ENCODE data around the gene CKAP4. TPM values are rescaled to one million over a fixed set of nuclear protein-coding genes. Genes with fewer than 3 reads are reported as not detected.

The CKAP4 gene
- total and polyA plus RNA-seq, 2 donors (not counting 1 experiment from before 2014, with no cell fraction given) = 7.4 to 29.2 TPM

DNA sequence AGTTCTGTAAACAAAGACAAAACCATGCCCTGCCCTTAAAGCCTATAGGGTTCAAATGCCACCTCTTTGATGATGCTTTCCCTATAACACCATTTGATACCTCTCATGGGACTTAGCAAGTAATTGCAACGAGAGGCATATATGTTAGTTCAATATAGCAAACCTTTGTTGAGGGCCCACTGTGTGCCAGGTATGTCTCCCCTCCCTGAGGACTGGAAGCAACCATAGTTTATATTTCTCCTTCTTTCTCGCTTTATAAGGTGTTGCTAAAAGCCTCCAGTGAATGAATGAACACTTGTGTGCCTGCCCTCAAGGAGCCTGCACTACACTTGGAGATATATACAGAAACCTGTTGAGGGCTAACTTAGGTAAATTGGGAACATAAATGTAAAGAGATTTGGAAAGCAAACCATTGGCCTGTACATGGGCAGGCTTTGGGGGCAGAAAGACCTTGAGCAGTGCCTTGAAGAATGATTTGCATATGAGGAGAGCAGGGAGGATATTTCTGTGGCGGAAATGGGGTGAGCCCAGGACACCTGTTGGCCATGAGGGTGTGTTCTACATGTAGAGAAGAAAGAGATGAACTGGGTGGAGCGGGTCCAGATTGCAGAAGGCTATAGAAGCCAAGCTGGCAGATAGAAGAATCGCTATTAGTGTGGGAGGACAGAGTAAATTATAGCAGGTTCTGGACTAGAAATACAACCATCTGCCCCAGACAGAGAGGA lies 1.8 kb upstream of the CKAP4 start:
- no peaks in the 10 kb centered on the region for H3K9me3 Mint-ChIP-seq (ENCODE audit: insufficient read depth)
- peaks cover 36 to 52% of the 10 kb centered on the region in 2 donors for H3K4me1 ChIP-seq (ENCODE audit: control insufficient read depth in 2 of 2, insufficient read depth in 2 of 2, low read length in 2 of 2)
- H3K9ac ChIP-seq (ENCODE audit: low read length) = peak overlapping the region; percentile 78
- H3K9me3 ChIP-seq (ENCODE audit: control extremely low read depth in 1 of 3, control insufficient read depth in 2 of 3, insufficient read depth in 1 of 3, low read length in 2 of 3) = no peaks in the 10 kb centered on the region
- peak overlapping the region; percentile 82 for H2AFZ ChIP-seq (ENCODE audit: insufficient read depth, low read depth, low read length, poor library complexity, severe bottlenecking)
- peak overlapping the region; percentile 70 for H3K4me3 Mint-ChIP-seq
- POLR2A ChIA-PET = interaction anchor here (1.4 to 7.0 kb wide), 2 partner anchors 27 to 54 kb away, joined by 5 to 62 read pairs; partner anchors contain the start of gene TCP11L2
- peak overlapping the region in 2 of 5 experiments; percentile 76 to 77 for H3K4me3 ChIP-seq (ENCODE audit: control extremely low read depth in 1 of 5, extremely low read depth in 1 of 5, insufficient read depth in 1 of 5, low read depth in 2 of 5, low read length in 4 of 5)
- peak overlapping the region; percentile 96 for H3K4me2 ChIP-seq (replicated peaks; ENCODE audit: low read depth, low read length, poor library complexity, severe bottlenecking)
- peak overlapping the region; percentile 82 for H3K27ac Mint-ChIP-seq
- peak; percentile 54 for ATAC-seq (ENCODE audit: low read depth)
- peaks cover 0 to 13% (median 4%) of the 10 kb centered on the region in 4 experiments for H3K27me3 ChIP-seq (replicated peaks in 1 of 4; ENCODE audit: control extremely low read depth in 1 of 4, control insufficient read depth in 3 of 4, insufficient read depth in 4 of 4, low read length in 3 of 4)
- intact Hi-C loops (cut with micrococcal nuclease) = loop anchor here (1.0 to 2.0 kb wide), 3 partner anchors 13 to 52 kb away; no protein-coding TSS in a partner anchor
- peak overlapping the region; percentile 73 to 85 for H3K27ac ChIP-seq (ENCODE audit: low read length in 2 of 2)
- H3K36me3 ChIP-seq (replicated peaks in 1 of 2; ENCODE audit: control extremely low read depth in 1 of 2, control insufficient read depth in 1 of 2, extremely low read depth in 1 of 2, insufficient read depth in 2 of 2, low read length in 1 of 2) = no peaks in the 10 kb centered on the region
- TF ChIP-seq, protein P1, sequence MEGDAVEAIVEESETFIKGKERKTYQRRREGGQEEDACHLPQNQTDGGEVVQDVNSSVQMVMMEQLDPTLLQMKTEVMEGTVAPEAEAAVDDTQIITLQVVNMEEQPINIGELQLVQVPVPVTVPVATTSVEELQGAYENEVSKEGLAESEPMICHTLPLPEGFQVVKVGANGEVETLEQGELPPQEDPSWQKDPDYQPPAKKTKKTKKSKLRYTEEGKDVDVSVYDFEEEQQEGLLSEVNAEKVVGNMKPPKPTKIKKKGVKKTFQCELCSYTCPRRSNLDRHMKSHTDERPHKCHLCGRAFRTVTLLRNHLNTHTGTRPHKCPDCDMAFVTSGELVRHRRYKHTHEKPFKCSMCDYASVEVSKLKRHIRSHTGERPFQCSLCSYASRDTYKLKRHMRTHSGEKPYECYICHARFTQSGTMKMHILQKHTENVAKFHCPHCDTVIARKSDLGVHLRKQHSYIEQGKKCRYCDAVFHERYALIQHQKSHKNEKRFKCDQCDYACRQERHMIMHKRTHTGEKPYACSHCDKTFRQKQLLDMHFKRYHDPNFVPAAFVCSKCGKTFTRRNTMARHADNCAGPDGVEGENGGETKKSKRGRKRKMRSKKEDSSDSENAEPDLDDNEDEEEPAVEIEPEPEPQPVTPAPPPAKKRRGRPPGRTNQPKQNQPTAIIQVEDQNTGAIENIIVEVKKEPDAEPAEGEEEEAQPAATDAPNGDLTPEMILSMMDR (IDR thresholded peaks at IDR 0.05) = no peak
- no peak for TF ChIP-seq EZH2 (IDR thresholded peaks at IDR 0.05; ENCODE audit: borderline replicate concordance, insufficient read depth, low read depth, low read length, poor library complexity, severe bottlenecking)
- 44% methylated on average over 2 of the region's 5 CpGs for WGBS (ENCODE audit: insufficient coverage)
- CTCF ChIA-PET = interaction anchor here (1.0 to 9.0 kb wide), 8 partner anchors 10 to 52 kb away, joined by 4 to 58 read pairs (median 10); no protein-coding TSS in a partner anchor
- H3K79me2 ChIP-seq (ENCODE audit: control insufficient read depth, insufficient read depth, low read length) = peaks cover 9% of the 10 kb centered on the region
- H4K20me1 ChIP-seq (ENCODE audit: control insufficient read depth, insufficient read depth, low read length, poor library complexity, severe bottlenecking) = no peaks in the 10 kb centered on the region
- peaks cover 52% of the 10 kb centered on the region for H3K4me1 Mint-ChIP-seq
- no peaks in the 10 kb centered on the region for H3K27me3 Mint-ChIP-seq
- DNase-seq = peak; percentile 76

All from B cell (primary cell).